Keratinocyte (primary cell): ENCODE results near the gene BBS9. TPM values are rescaled to one million over a fixed set of nuclear protein-coding genes. Genes with fewer than 3 reads are reported as not detected.

Experiments used
- DNase-seq: peaks from one replicate; pipeline ENCODE4 v3.0.0-alpha.2; 2011; ENCODE audit warnings: low read depth, missing footprints, low spot score
- FAIRE-seq: peaks from 2 replicates; lab custom pipeline; 2011; peaks lifted over from hg19 to GRCh38; lab: Jason Lieb, UNC
- H2AFZ ChIP-seq: 2 replicates; pipeline ENCODE4 v1.6.0; 2012; ENCODE audit warnings: low read length, control low read depth, inconsistent platforms; ENCODE audit not compliant: control insufficient read depth
- H3K27ac ChIP-seq: 2 replicates; pipeline ENCODE4 v1.5.1; 2011; ENCODE audit warnings: low read length; ENCODE audit not compliant: control insufficient read depth, insufficient read depth
- H3K27me3 ChIP-seq: 3 replicates; pipeline ENCODE4 v1.6.0; 2011; ENCODE audit warnings: low read length; ENCODE audit not compliant: control insufficient read depth, insufficient read depth; ENCODE audit errors: extremely low read depth
- H3K36me3 ChIP-seq, 2 experiments: 2 replicates in 1 of 2; 3 replicates in 1 of 2; pipeline ENCODE4 v1.5.1; 2011; ENCODE audit warnings: low read length in 2 of 2, mild to moderate bottlenecking in 1 of 2; ENCODE audit not compliant: control insufficient read depth in 2 of 2, insufficient read depth in 2 of 2; ENCODE audit errors: extremely low read depth in 1 of 2
- H3K4me1 ChIP-seq: 3 replicates; pipeline ENCODE4 v1.5.1; 2011; ENCODE audit warnings: low read length; ENCODE audit not compliant: control insufficient read depth, insufficient read depth; ENCODE audit errors: extremely low read depth
- H3K4me2 ChIP-seq: 3 replicates; pipeline ENCODE4 v1.6.0; 2011; ENCODE audit warnings: low read depth, low read length; ENCODE audit not compliant: control insufficient read depth, insufficient read depth; ENCODE audit errors: extremely low read depth
- H3K4me3 ChIP-seq, 3 experiments: fragments of 200-600 bp in 1 of 3; sonication (generic) in 1 of 3; 2 replicates in 2 of 3; 3 replicates in 1 of 3; pipeline ENCODE4 v1.5.1; 2011 to 2016; ENCODE audit warnings: low read length in 3 of 3, mild to moderate bottlenecking in 3 of 3, control low read depth in 2 of 3, inconsistent platforms in 1 of 3, low read depth in 1 of 3, mixed read lengths in 1 of 3, mixed run types in 1 of 3, moderate library complexity in 1 of 3; ENCODE audit not compliant: control insufficient read depth in 2 of 3, insufficient read depth in 2 of 3; ENCODE audit errors: extremely low read depth in 1 of 3
- H3K79me2 ChIP-seq: 2 replicates; pipeline ENCODE4 v1.6.0; 2012; ENCODE audit warnings: low read length; ENCODE audit not compliant: control insufficient read depth, insufficient read depth
- H3K9ac ChIP-seq: 3 replicates; pipeline ENCODE4 v1.6.0; 2011; ENCODE audit warnings: low read length; ENCODE audit not compliant: control insufficient read depth, insufficient read depth; ENCODE audit errors: extremely low read depth
- H3K9me1 ChIP-seq: 3 replicates; pipeline ENCODE4 v1.6.0; 2011; ENCODE audit warnings: low read length; ENCODE audit not compliant: control insufficient read depth, insufficient read depth; ENCODE audit errors: extremely low read depth
- H3K9me3 ChIP-seq: 2 replicates; pipeline ENCODE4 v1.5.1; 2012; ENCODE audit warnings: low read depth, low read length; ENCODE audit not compliant: control insufficient read depth
- H4K20me1 ChIP-seq: 3 replicates; pipeline ENCODE4 v1.6.0; 2011; ENCODE audit warnings: low read length; ENCODE audit not compliant: control insufficient read depth, insufficient read depth; ENCODE audit errors: extremely low read depth
- CTCF ChIP-seq, 3 experiments: IDR thresholded peaks in 1 of 3; conservative IDR thresholded peaks in 1 of 3; optimal IDR thresholded peaks in 1 of 3; 2 replicates in 2 of 3; 3 replicates in 1 of 3; pipeline versions ENCODE3 to v1.5.1; 2011; ENCODE audit warnings: low read length in 3 of 3, mild to moderate bottlenecking in 3 of 3, moderate library complexity in 2 of 3, control low read depth in 1 of 3, inconsistent platforms in 1 of 3; ENCODE audit not compliant: insufficient read depth in 2 of 3; ENCODE audit errors: extremely low read depth in 1 of 3
- EZH2 ChIP-seq: IDR thresholded peaks from one replicate; pipeline ENCODE4 v1.6.1; 2012; ENCODE audit warnings: inconsistent platforms, mild to moderate bottlenecking, low read length, moderate library complexity
- dilution Hi-C: fragments of 300-500 bp; cut with MboI; formaldehyde crosslinking; loops from one replicate; pipeline ENCODE4 v1.7.0; 2020; ENCODE audit warnings: low sequenced_read_pairs; ENCODE audit not compliant: extremely low pct_ligation_motif_present
- polyA plus RNA-seq, 5 experiments: library from polyadenylated mRNA; depleted of rRNA in 3 of 5; stranded (reverse) in 3 of 5; stranded (forward) in 1 of 5; unstranded in 1 of 5; fragments of >200 nt; gene quantifications; 1 replicate in 1 of 5; 2 replicates in 3 of 5; 3 replicates in 1 of 5; pipeline versions ENCODE4 v1.2.1 to v1.2.3, GENCODE V29; 2011 to 2012; ENCODE audit warnings: missing spikeins in 2 of 5, low read depth in 1 of 5, low replicate concordance in 1 of 5

BBS9 gene
- polyA plus RNA-seq, 1 donor (not counting 4 experiments of a cell fraction or from before 2014, with no cell fraction given): 7.6 TPM

DNA sequence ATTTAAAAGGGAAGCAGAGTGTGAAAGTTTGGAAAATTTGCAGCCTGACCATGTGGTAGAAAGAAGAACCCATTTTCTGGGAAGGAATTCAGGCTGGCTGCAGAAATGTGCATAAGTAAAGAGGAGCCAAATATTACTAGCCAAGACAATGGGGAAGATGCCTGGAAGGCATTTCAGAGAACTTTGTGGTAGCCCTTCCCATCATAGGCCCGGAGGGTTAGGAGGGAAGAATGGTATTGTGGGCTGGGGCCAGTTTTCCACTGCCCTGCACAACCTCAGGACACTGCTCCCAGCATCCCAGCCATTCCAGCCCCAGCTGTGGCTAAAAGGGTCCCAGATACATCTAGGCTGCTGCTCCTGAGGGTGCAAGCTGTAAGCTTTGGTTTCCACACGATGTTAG, 497.5 kb downstream of the BBS9 start:
- H3K9me3 ChIP-seq: no peaks in the 10 kb centered on the region
- H3K79me2 ChIP-seq: no peaks in the 10 kb centered on the region
- dilution Hi-C loops: no loop called here
- no peaks in the 10 kb centered on the region for H3K27me3 ChIP-seq
- FAIRE-seq (no peak), DNase-seq (no peak)
- H3K9me1 ChIP-seq: no peaks in the 10 kb centered on the region
- no peak overlapping the region for H3K4me2 ChIP-seq
- no peaks in the 10 kb centered on the region for H3K4me1 ChIP-seq
- no peaks in the 10 kb centered on the region for H4K20me1 ChIP-seq
- H3K9ac ChIP-seq: no peak overlapping the region
- H3K27ac ChIP-seq: no peak overlapping the region
- no peak overlapping the region for H3K4me3 ChIP-seq
- no peak overlapping the region for H2AFZ ChIP-seq
- no peak for TF ChIP-seq EZH2
- no peak for TF ChIP-seq CTCF (optimal IDR thresholded peaks at IDR 0.05 in 1 of 3, IDR thresholded peaks at IDR 0.05 in 1 of 3, conservative IDR thresholded peaks at IDR 0.05 in 1 of 3; ENCODE audit: extremely low read depth in 1 of 3, insufficient read depth in 2 of 3, low read length in 3 of 3)
- no peaks in the 10 kb centered on the region for H3K36me3 ChIP-seq

DNA sequence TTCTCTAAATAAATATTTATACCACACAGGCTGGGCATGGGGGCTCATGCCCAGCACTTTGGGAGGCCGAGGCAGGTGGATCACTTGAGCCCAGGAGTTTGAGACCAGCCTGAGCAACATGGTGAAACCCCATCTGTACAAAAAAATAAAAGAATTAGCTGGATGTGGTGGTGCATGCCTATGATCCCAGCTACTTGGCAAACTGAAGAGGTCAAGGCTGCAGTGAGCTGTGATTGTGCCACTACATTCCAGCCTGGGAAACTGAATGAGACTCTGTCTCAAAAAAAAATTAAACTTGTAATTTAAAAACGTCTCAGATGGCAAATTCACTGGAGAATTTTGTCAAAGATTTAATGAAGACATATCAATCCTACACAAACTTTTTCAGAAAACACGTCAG, 498.4 kb downstream of the BBS9 start:
- H3K9me3 ChIP-seq: no peaks in the 10 kb centered on the region
- H3K9ac ChIP-seq: no peak overlapping the region
- no peak overlapping the region for H2AFZ ChIP-seq
- H3K9me1 ChIP-seq: no peaks in the 10 kb centered on the region
- H3K36me3 ChIP-seq: no peaks in the 10 kb centered on the region
- H4K20me1 ChIP-seq: no peaks in the 10 kb centered on the region
- dilution Hi-C loops: no loop called here
- no peaks in the 10 kb centered on the region for H3K27me3 ChIP-seq
- H3K4me2 ChIP-seq: no peak overlapping the region
- FAIRE-seq: no peak
- no peaks in the 10 kb centered on the region for H3K79me2 ChIP-seq
- H3K27ac ChIP-seq: no peak overlapping the region
- TF ChIP-seq EZH2 (no peak), CTCF (optimal IDR thresholded peaks at IDR 0.05 in 1 of 3, IDR thresholded peaks at IDR 0.05 in 1 of 3, conservative IDR thresholded peaks at IDR 0.05 in 1 of 3; ENCODE audit: extremely low read depth in 1 of 3, insufficient read depth in 2 of 3, low read length in 3 of 3) (no peak)
- no peaks in the 10 kb centered on the region for H3K4me1 ChIP-seq
- H3K4me3 ChIP-seq: no peak overlapping the region
- DNase-seq: no peak
